IPS-NIHi7 (cell line): Measurements from ENCODE around the gene ZCRB1.
"Not testable (repeated sequence)": the region's sequence is repeated elsewhere in the genome, so short reads cannot be mapped to it uniquely, and the experiment has no call there.

Experiments used
- DNase-seq: peaks from one replicate; pipeline ENCODE4 v3.0.0; 2012; ENCODE audit warnings: mixed read lengths; ENCODE audit errors: extremely low spot score

ZCRB1 gene

GRCh38 chr12:42325653-42326474 lies at the start of gene ZCRB1, which contains the start of gene PPHLN1:
Gene ZCRB1 (minus strand): TSS chr12:42326094. CDS start chr12:42324102, 1,992 bp downstream.
Gene PPHLN1 (plus strand): TSS chr12:42326167. CDS start chr12:42335903, 9,736 bp downstream.
- DNase-seq: peak; percentile 93

DNA sequence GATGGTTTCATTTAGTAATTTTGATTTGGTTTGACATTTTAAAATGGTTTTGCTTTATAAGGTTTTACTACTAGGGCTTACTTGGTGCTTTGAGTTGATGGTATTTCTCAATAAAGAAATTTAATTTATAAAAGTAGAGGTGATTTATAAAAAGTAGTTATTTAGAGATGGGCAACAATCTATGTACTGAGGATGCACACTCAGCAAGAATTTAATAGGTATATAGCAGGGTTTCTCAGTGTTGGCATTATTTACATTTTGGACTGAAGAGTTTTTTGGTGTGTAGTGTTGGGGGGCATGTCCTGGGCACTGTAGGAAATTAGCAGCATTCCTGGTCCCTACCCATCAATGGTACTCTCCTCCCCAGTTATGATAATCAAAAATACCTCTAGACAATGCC lies 47.8 kb upstream of the ZCRB1 start:
- no peak for DNase-seq

DNA sequence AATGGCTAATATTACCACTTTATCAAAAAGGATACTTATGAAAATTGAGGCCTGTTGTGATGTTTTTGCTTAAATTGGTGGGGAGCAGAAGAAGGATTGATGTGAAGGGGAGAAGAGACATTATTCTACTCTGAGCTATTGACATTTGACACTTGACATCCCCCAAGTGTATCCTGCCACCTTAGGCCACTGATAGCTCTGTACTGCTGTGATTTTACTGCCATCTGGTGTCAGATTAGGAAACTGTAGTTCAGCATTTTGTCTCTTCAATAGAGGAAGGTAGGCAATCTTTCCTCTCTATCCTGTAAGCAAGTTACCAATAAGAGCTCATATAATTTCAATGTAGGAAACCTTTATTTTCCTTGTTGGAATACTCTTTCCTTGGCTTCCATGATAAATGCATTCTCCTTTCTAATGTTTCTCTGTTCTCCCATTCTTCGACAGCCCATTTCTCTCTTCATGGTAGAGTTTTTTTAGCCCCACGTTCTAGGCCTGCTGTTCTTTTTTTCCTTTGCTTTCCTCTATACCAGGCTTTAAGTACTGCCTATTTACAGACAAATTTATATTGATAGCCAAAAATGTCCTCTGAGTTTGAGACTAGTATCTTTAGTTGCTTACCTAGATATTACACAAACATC lies 46.4 kb upstream of the ZCRB1 start:
- DNase-seq: peak; percentile 61

DNA sequence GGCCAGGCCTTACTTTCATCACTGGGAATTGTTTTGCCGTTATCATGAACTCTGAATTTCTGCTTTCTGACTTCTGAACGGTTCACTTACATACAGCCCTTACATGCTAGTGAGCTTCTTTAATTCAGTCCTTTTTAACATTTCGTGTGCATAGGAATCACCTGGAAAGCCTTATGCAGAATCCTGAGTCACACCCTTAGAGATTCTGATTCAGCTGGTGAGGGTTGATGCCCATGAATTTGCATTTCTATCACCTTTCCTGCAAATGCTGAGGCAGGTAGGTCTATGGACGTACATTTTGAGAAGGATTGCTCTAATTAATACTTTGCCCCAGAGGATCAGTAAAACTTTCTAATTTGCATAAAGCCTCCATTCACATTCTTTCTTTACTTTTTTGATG lies 44.1 kb upstream of the ZCRB1 start:
- no peak for DNase-seq

DNA sequence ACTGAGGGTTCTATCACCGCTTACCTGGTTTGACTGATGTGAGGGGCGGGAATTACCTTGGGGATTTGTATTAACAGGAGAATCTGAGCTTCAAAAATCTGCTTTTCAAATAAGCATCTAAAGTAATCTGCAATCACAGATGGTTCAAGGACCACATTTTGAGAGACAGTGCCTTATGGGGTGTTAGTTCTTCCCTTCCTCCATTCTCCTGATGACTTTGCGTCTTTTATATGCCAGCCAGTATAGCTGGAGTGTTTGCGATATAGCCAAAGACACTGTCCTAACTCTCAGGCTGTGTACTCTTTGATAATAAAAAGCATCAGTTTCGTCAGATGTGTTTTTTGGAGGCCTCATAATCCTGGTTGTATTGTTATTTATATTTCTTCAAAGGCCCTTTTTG lies 39.6 kb upstream of the ZCRB1 start:
- DNase-seq: no peak

GRCh38 chr12:42364692-42365091 lies 38.8 kb upstream of the ZCRB1 start:
- DNase-seq: no peak

DNA sequence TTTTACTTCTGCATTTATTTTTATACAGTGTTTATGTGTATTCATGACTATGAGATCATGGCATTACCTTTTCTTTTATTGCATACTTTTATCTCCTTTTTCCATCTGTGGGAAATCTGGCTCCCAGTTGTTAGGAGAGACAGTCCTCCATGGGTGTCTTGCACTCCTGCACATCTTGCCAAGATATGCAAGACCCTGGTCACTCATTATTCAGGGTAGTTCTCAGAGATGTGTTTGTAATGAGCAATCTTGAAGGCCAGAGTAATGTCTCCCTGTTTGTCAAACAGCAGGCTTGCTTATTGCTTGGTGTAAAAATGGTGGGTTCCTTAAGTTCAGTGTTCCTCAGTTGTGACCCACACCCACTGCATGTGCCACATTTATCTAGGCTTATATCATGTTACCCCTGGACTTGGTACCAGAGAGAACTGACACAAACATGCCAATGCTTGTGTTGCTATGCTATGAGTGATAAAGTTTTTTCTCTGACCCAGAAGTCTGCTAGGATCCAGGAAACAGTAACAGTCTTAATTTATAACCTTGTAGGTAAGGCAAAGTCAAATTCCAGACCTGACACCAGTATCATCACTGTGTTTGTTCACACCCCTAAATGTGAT lies 36.9 kb upstream of the ZCRB1 start:
- DNase-seq: no peak

- no peak for DNase-seq
Measured at GRCh38 chr12:42361909-42362646, 36.2 kb upstream of the ZCRB1 start.

GRCh38 chr12:42360747-42361403 lies 35.0 kb upstream of the ZCRB1 start:
- DNase-seq: no peak

GRCh38 chr12:42356344-42356743 lies 30.4 kb upstream of the ZCRB1 start:
- DNase-seq: no peak

DNA sequence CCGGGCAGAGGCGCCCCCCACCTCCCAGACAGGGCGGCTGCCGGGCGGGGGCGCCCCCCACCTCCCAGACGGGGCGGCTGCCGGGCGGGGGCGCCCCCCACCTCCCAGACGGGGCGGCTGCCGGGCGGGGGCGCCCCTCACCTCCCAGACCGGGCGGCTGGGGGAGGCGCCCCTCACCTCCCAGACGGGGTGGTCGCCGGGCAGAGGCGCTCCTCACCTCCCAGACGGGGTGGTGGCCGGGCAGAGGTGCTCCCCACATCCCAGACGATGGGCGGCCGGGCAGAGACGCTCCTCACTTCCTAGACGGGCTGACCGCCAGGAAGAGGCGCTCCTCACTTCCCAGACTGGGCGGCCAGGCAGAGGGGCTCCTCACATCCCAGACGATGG lies 24.1 kb upstream of the ZCRB1 start:
- DNase-seq: not testable (repeated sequence)

DNA sequence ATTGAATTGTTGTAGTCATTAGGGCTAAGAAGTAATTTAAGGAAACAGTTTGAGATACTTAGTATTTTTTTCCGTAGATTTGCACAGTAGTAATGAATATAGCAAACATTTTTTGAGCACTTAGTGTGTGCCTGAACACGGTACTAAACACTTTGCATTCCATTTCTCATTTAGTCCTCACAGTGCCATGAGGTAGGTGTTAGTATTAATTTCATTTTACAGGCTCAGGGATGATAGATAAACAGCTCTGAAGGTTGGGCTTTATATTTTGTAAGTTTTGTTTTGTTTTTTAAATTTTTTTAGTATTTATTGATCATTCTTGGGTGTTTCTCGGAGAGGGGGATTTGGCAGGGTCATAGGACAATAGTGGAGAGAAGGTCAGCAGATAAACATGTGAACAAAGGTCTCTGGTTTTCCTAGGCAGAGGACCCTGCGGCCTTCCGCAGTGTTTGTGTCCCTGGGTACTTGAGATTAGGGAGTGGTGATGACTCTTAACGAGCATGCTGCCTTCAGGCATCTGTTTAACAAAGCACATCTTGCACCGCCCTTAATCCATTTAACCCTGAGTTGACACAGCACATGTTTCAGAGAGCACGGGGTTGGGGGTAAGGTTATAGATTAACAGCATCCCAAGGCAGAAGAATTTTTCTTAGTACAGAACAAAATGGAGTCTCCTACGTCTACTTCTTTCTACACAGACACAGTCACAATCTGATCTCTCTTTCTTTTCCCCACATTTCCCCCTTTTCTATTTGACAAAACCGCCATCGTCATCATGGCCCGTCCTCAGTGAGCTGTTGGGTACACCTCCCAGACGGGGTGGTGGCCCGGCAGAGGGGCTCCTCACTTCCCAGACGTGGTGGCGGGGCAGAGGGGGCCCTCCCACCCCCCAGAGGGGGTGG lies 23.5 kb upstream of the ZCRB1 start:
- DNase-seq: not testable (repeated sequence)

- DNase-seq: no peak
Measured at GRCh38 chr12:42346403-42347002, 20.6 kb upstream of the ZCRB1 start.

DNA sequence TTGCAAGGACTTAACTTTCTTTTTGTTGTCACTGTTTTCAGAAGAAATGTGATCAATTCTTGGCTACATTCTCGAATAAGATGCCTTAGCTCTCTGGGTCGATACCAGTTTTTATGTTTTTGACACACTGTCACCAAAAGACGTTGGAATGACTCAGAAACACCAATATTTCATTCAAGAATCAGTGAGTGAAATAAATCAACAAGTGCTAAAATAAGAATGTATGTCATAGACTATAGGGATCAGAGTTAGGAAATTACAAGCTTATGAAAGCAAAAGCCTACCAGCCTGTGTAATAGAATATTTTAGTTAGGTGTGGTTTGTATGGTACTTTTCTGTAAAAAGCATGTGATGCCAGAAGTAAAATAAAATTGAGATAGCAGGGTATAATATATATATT lies 17.8 kb upstream of the ZCRB1 start:
- no peak for DNase-seq

DNA sequence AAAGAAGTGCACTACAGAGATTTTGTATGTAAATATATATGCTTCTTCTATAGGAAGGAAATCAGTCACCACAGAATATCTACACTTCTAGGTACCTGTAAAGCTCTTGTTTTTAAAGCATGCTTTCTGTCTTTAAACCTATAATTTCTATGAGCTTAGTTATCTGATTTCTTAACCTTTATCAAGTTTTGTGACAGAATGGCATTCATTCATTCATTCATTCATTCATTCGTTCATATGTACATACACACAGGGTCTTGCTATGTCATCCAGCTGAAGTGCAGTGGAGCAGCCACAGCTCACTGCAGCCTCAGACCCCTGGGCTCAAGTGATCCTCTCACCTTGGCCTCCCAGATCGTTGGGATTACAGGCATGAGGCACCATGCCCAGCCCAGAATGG lies 16.1 kb upstream of the ZCRB1 start:
- DNase-seq: no peak

DNA sequence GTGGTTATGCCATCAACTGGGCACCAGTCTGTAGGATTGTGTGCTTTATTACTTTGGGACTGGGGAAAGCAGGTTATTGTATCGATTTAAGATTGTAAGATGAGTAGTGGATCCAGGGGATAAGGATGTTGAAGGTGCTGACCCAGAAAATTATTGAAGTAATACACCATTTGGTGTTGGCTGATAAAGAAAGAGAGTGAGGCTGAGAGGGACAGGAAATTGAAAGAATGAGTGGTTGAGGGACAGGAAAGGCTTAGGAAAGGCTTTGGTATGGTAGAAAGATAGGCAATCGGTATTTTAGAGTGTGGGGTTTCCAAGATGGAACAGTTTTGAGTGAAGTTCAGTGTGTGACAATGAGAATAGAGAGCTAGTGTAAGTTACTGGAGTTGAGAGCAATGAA lies 12.4 kb upstream of the ZCRB1 start:
- no peak for DNase-seq

- no peak for DNase-seq
Measured at GRCh38 chr12:42336286-42336685, 10.4 kb upstream of the ZCRB1 start.

DNA sequence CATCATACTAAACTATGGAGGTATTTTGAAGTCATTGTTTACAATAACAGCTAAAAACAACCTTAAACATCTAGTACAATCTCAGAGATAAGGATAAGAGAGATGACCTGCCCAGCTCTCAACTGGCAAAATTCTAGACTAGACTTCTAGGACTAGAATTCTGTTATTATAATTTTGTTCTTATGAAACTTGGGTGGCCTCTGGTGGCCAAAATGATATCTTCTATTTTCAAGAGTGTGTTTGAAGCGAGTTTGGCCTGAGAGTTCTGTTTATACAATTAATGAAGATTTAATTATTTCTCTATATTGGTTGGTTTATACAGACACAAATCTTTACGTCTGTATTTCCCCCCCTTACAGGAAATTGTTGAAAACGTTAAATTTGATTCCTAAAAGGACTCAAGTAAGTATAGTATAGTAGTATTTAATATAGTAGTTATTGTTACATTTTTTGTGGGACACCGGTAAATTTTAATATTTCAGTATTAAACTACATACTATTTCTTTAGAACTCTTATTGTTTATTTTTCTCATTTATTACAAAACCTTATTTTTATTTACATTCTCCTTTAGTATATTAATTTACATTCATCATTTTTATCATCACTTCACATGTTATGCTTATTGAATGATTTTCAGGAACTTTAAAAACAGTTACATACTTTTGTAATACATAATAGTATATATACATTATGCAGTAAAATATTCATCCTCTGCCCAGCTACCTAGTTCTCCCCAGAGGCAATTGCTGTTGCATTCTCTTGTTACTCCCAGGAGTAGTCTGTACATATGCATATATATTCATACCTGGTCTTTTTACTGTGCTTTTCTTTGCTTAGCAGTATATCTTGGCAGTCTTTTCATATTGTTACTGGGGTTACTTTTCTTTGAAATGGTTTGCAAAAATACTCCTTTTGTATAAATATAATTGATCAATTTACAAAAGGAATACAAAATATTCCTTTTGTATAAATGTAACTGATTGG lies 6.7 kb upstream of the ZCRB1 start:
- no peak for DNase-seq

- DNase-seq: not testable (repeated sequence)
Measured at GRCh38 chr12:42330097-42330496, 4.2 kb upstream of the ZCRB1 start.
